Measurements from ENCODE around the gene BCAP31. TPM values are rescaled to one million over a fixed set of nuclear protein-coding genes. Genes with fewer than 3 reads are reported as not detected.

BCAP31 gene
- total RNA-seq, 1 experiment from 2014 or later, result 138 TPM

- 0 out of 3 replicates have a peak, but pooled peaks have one; percentile 8 for TF ChIP-seq CTCF (conservative IDR thresholded peaks at IDR 0.05)
- peak within 1 kb of the TSS in 1 of 3 experiments; percentile 33; a peak in 2 of 7 replicates for H3K27ac Mint-ChIP-seq
- H2BK5ac ChIP-seq (ENCODE audit: insufficient read length, low read length), result no peak within 1 kb of the TSS
Observed at GRCh38 chrX:153673428-153674218, 50.6 kb downstream of the BCAP31 start, which contains the start of gene PNCK. Gene PNCK, minus strand, starts transcription at chrX:153673813. Its CDS starts 737 bp downstream, at chrX:153673076.

More at GRCh38 chrX:153673428-153674218, 50.6 kb downstream of the BCAP31 start, which contains the start of gene PNCK:
- Histone ChIP-seq H4K5ac (ENCODE audit: insufficient read length, low read depth, low read length) (no peak within 1 kb of the TSS), H2AFZ (ENCODE audit: low read length) (no peak within 1 kb of the TSS), H3K14ac (ENCODE audit: insufficient read depth, low read length) (no peak within 1 kb of the TSS; the same call in 1 of the 2 replicates), H4K20me1 (ENCODE audit: control insufficient read depth, insufficient read depth, insufficient read length) (no peaks in the 10 kb centered on the region), H2AK5ac (ENCODE audit: insufficient read length, low read length) (no peak within 1 kb of the TSS), H3K9me3 (ENCODE audit: control insufficient read depth, low read depth, low read length) (peaks cover 7% of the 10 kb centered on the region), H3K18ac (ENCODE audit: insufficient read length, low read depth, low read length) (no peak within 1 kb of the TSS), H2BK120ac (ENCODE audit: low read depth, low read length, poor library complexity, severe bottlenecking) (no peak within 1 kb of the TSS), H3K23ac (ENCODE audit: insufficient read length, low read depth, low read length) (no peak within 1 kb of the TSS), H3K4ac (ENCODE audit: low read depth, low read length) (no peak within 1 kb of the TSS), H3K4me2 (ENCODE audit: insufficient read depth, insufficient read length, low read length) (no peak within 1 kb of the TSS), H3K79me1 (ENCODE audit: insufficient read depth, low read depth, low read length, poor library complexity, severe bottlenecking) (no peaks in the 10 kb centered on the region), H3K27me3 (ENCODE audit: insufficient read depth, low read length) (no peaks in the 10 kb centered on the region; the same call in 1 of the 2 replicates), H3T11ph (ENCODE audit: low read length) (no peak within 1 kb of the TSS), H2BK20ac (ENCODE audit: low read depth, low read length, poor library complexity, severe bottlenecking) (no peak within 1 kb of the TSS), H3K4me1 (ENCODE audit: insufficient read depth, low read length) (no peaks in the 10 kb centered on the region), H3K27ac (ENCODE audit: insufficient read length, low read depth, low read length) (no peak within 1 kb of the TSS), H3K79me2 (ENCODE audit: insufficient read depth, low read length) (no peaks in the 10 kb centered on the region), H2BK12ac (ENCODE audit: insufficient read length, low read depth, low read length) (no peak within 1 kb of the TSS), H4K8ac (replicated peaks; ENCODE audit: insufficient read length, low read depth, low read length) (no peak within 1 kb of the TSS), H4K91ac (ENCODE audit: insufficient read length, low read depth, low read length) (no peak within 1 kb of the TSS), H2BK15ac (ENCODE audit: low read depth, low read length) (no peak within 1 kb of the TSS), H3K9ac (ENCODE audit: extremely low read depth, insufficient read length, low read length) (no peak within 1 kb of the TSS), H3K23me2 (ENCODE audit: insufficient read length, low read depth, low read length, poor library complexity, severe bottlenecking) (no peaks in the 10 kb centered on the region), H3K56ac (ENCODE audit: insufficient read length, low read depth, low read length) (no peak within 1 kb of the TSS)
- no peak for DNase-seq
- Mint-ChIP-seq H3K4me3 (peak within 1 kb of the TSS; percentile 47 to 72), H3K36me3 (ENCODE audit: insufficient read depth in 1 of 3, low read depth in 3 of 3) (peaks cover 2 to 10% (median 6%) of the 10 kb centered on the region in 3 experiments; a peak in 4 of 7 replicates), H3K9me3 (peaks cover 54 to 64% of the 10 kb centered on the region in 2 experiments), H3K27me3 (ENCODE audit: low read depth) (peaks cover 14% of the 10 kb centered on the region), H3K4me1 (peaks cover 10 to 23% of the 10 kb centered on the region in 2 experiments)
- no CpG with 5 or more reads among the region's 98 CpGs for WGBS (ENCODE audit: extremely low coverage, insufficient read length, low lambda C conversion rate)
